Measurements from ENCODE around the gene KNDC1.

- TF ChIP-seq POLR2A (IDR thresholded peaks at IDR 0.05; ENCODE audit: low read length) (no peak), GATA1 (IDR thresholded peaks at IDR 0.05; ENCODE audit: low read depth, low read length) (no peak)
These were observed 20.4 kb upstream of the KNDC1 start for GRCh38 chr10:133139551-133140065.

Measured in erythroblast (primary cell).